ENCODE data around the gene PNMA6F.

Gene PNMA6F

GRCh38 chrX:153347530-153347929 lies 26.0 kb upstream of the PNMA6F start:
- no peak overlapping the region for H3K4me3 ChIP-seq (ENCODE audit: low read depth, low read length)
- no peak for TF ChIP-seq CTCF (IDR thresholded peaks at IDR 0.05; ENCODE audit: low read depth, low read length)

- no peak overlapping the region for H3K4me3 ChIP-seq (ENCODE audit: low read depth, low read length)
- TF ChIP-seq CTCF (IDR thresholded peaks at IDR 0.05; ENCODE audit: low read depth, low read length) = no peak
Measured at GRCh38 chrX:153343674-153344073, 22.1 kb upstream of the PNMA6F start.

- TF ChIP-seq CTCF (IDR thresholded peaks at IDR 0.05; ENCODE audit: low read depth, low read length) = no peak
- H3K4me3 ChIP-seq (ENCODE audit: low read depth, low read length) = no peak overlapping the region
Measured at GRCh38 chrX:153342762-153343558, 21.4 kb upstream of the PNMA6F start.

GRCh38 chrX:153340111-153340510 lies 18.5 kb upstream of the PNMA6F start:
- no peak for TF ChIP-seq CTCF (IDR thresholded peaks at IDR 0.05; ENCODE audit: low read depth, low read length)
- H3K4me3 ChIP-seq (ENCODE audit: low read depth, low read length) = no peak overlapping the region

- H3K4me3 ChIP-seq (ENCODE audit: low read depth, low read length) = no peak overlapping the region
- no peak for TF ChIP-seq CTCF (IDR thresholded peaks at IDR 0.05; ENCODE audit: low read depth, low read length)
Measured at GRCh38 chrX:153339662-153340061, 18.1 kb upstream of the PNMA6F start.

GRCh38 chrX:153338836-153339235 lies 17.3 kb upstream of the PNMA6F start:
- no peak overlapping the region for H3K4me3 ChIP-seq (ENCODE audit: low read depth, low read length)
- TF ChIP-seq CTCF (IDR thresholded peaks at IDR 0.05; ENCODE audit: low read depth, low read length) = no peak

- TF ChIP-seq CTCF (IDR thresholded peaks at IDR 0.05; ENCODE audit: low read depth, low read length) = no peak
- H3K4me3 ChIP-seq (ENCODE audit: low read depth, low read length) = no peak overlapping the region
Measured at GRCh38 chrX:153336988-153337387, 15.4 kb upstream of the PNMA6F start.

All from WI38 (cell line).